Progenitor cell of endocrine pancreas (in vitro differentiated cells): ENCODE results near the gene TRMT10B. TPM values are rescaled to one million over a fixed set of nuclear protein-coding genes. Genes with fewer than 3 reads are reported as not detected.
A peak's percentile ranks its signal among the peaks of the same experiment; 100 is the strongest.
"Not testable (repeated sequence)": the region's sequence is repeated elsewhere in the genome, so short reads cannot be mapped to it uniquely, and the experiment has no call there.

Experiments
- DNase-seq: peaks from one replicate; pipeline ENCODE4 v3.0.0; 2021; ENCODE audit warnings: low spot score; ENCODE audit not compliant: unreplicated experiment
- H3K27ac Mint-ChIP-seq: 2 replicates; pipeline ENCODE4 v1.8.0; 2021; ENCODE audit warnings: mild to moderate bottlenecking, moderate library complexity, mixed read lengths
- H3K27me3 Mint-ChIP-seq: 2 replicates; pipeline ENCODE4 v1.8.0; 2021; ENCODE audit warnings: mixed read lengths
- H3K36me3 Mint-ChIP-seq: 2 replicates; pipeline ENCODE4 v1.8.0; 2022; ENCODE audit warnings: mixed read lengths; ENCODE audit not compliant: insufficient read depth
- H3K4me1 Mint-ChIP-seq: 2 replicates; pipeline ENCODE4 v1.8.0; 2021; ENCODE audit warnings: low read depth, mixed read lengths
- H3K4me3 Mint-ChIP-seq: 2 replicates; pipeline ENCODE4 v1.8.0; 2021; ENCODE audit warnings: low read depth, mild to moderate bottlenecking, moderate library complexity, mixed read lengths
- H3K9me3 Mint-ChIP-seq: 2 replicates; pipeline ENCODE4 v1.8.0; 2021; ENCODE audit warnings: low read depth, mixed read lengths
- total RNA-seq: library from RNA; stranded (reverse); gene quantifications from 2 replicates; pipeline ENCODE4 v1.2.1, GENCODE V29; 2021
- TF ChIP-seq, protein P1 (sequence below): fragments of 200-600 bp; sonication (generic); IDR thresholded peaks from one replicate; pipeline ENCODE4 v1.5.0; 2021; ENCODE audit warnings: antibody characterized with exemption, mild to moderate bottlenecking; ENCODE audit not compliant: unreplicated experiment

TRMT10B gene
- total RNA-seq, 1 donor from 2014 or later = 13.6 TPM

DNA sequence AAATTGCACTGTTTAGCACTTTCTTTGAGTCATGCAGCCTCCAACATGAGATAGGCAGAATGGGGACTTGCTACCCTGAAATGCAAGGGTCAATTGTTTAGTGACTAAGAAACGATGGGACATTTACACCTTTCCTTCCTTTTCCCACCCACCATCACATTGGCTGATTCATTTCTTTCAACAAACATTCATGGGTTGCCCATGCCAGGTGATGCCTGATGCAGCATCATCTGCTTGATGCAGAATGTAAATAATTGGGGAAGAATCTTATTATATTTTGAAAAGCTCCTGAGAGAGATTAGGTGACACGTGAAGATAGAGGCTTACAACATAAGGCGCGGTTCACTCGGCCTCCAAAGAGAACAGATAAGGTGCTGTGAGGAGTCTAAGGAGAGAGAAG is 4.5 kb upstream of the TRMT10B start:
- Mint-ChIP-seq H3K36me3 (no peaks in the 10 kb centered on the region), H3K4me1 (peaks cover 3% of the 10 kb centered on the region), H3K27ac (no peak overlapping the region), H3K4me3 (no peak overlapping the region), H3K9me3 (peaks cover 6% of the 10 kb centered on the region), H3K27me3 (peaks cover 18% of the 10 kb centered on the region)
- TF ChIP-seq, protein P1, sequence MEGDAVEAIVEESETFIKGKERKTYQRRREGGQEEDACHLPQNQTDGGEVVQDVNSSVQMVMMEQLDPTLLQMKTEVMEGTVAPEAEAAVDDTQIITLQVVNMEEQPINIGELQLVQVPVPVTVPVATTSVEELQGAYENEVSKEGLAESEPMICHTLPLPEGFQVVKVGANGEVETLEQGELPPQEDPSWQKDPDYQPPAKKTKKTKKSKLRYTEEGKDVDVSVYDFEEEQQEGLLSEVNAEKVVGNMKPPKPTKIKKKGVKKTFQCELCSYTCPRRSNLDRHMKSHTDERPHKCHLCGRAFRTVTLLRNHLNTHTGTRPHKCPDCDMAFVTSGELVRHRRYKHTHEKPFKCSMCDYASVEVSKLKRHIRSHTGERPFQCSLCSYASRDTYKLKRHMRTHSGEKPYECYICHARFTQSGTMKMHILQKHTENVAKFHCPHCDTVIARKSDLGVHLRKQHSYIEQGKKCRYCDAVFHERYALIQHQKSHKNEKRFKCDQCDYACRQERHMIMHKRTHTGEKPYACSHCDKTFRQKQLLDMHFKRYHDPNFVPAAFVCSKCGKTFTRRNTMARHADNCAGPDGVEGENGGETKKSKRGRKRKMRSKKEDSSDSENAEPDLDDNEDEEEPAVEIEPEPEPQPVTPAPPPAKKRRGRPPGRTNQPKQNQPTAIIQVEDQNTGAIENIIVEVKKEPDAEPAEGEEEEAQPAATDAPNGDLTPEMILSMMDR = no peak
- DNase-seq = no peak

DNA sequence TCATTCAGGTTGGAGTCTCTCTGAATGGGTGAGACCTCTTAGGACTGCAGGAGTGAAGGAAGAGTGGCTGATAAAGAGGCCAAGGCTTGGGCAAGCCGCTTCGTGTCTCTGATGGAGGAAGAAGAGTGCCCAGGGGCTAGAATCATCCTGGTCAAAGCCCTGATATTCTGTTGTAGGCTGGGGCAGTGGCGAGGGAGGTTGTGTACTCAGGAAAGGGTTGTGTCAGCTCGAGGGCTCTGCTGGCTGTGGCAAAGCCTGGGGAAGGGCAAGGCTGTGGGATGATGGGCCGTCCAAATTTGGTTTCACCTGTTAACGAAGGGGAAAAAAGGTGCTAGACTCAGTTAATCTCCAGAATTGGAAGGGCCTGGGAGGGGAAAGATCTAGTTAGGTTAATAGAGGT is 2.4 kb upstream of the TRMT10B start:
- TF ChIP-seq, protein P1 = no peak
- Mint-ChIP-seq H3K4me3 (no peak overlapping the region), H3K9me3 (peaks cover 6% of the 10 kb centered on the region), H3K36me3 (no peaks in the 10 kb centered on the region), H3K27me3 (peaks cover 10% of the 10 kb centered on the region), H3K27ac (no peak overlapping the region), H3K4me1 (peaks cover 9% of the 10 kb centered on the region)
- DNase-seq = no peak

DNA sequence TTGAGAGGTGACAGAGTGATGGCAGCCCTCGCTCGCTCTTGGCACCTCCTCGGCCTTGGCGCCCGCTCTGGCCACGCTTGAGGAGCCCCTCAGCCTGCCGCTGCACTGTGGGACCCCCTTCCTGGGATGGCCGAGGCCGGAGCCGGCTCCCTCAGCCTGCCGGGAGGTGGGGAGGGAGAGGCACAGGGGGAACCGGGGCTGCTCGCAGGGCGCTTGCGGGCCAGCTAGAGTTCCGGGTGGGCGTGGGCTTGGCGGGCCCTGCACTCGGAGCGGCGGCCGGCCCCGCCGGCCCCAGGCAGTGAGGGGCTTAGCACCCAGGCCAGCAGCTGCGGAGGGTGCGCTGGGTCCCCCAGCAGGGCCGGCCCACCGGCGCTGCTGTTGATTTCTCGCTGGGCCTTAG is 1.9 kb upstream of the TRMT10B start:
- not testable (repeated sequence) for DNase-seq, H3K4me3 Mint-ChIP-seq, H3K4me1 Mint-ChIP-seq, H3K27ac Mint-ChIP-seq, H3K36me3 Mint-ChIP-seq, H3K9me3 Mint-ChIP-seq
- peaks cover 10% of the 10 kb centered on the region for H3K27me3 Mint-ChIP-seq

DNA sequence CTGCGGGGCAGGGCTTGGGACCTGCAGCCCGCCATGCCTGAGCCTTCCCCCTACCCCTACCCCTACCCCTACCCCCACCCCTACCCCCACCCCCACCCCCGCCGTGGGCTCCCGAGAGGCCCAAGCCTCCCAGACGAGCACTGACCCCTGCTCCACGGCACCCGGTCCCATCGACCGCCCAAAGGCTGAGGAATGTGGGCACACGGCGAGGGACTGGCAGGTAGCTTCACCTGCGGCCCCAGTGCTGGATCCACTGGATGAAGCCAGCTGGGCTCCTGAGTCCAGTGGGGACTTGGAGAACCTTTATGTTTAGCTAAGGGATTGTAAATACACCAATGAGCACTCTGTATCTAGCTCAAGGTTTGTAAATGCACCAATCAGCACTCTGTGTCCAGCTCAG is 1.5 kb upstream of the TRMT10B start:
- not testable (repeated sequence) for DNase-seq, H3K27ac Mint-ChIP-seq, H3K36me3 Mint-ChIP-seq, H3K4me3 Mint-ChIP-seq, H3K4me1 Mint-ChIP-seq, H3K9me3 Mint-ChIP-seq
- H3K27me3 Mint-ChIP-seq = peaks cover 10% of the 10 kb centered on the region

DNA sequence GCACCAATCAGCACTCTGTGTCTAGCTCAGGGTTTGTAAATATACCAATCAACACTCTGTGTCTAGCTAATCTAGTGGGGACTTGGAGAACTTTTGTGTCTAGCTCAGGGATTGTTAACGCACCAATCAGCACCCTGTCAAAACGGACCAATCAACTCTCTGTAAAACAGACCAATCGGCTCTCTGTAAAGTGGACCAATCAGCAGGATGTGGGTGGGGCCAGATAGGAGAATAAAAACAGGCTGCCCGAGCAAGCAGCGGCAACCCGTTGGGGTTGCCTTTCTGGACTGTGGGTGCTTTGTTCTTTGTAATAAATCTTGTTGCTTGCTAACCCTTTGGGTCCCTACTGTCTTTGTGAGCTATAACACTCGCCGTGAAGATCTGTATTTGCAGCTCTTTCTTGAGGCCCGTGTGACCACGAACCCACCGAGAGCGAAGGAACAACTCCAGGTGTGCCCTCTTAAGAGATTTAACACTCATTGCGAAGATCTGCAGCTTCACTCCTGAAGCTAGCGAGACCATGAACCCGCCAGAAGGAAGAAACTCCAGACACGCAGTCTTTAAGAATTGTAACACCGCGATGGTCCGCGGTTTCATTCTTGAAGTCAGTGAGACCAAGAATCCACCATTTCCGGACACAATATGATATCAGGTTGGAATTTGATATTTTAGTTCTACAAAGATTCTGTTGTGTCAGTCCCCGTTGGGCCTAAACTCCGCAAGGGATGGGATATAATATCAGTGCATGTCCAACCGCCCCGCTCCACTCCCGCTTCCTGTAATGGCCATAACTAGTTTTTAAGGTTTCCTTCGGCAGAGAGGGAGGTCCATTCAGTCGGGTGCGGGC is 740 bp upstream of the TRMT10B start:
- TF ChIP-seq, protein P1 = no peak
- H3K27me3 Mint-ChIP-seq = peaks cover 10% of the 10 kb centered on the region
- DNase-seq = no peak
- no peaks in the 10 kb centered on the region for H3K36me3 Mint-ChIP-seq
- H3K9me3 Mint-ChIP-seq = peaks cover 6% of the 10 kb centered on the region
- no peak overlapping the region for H3K27ac Mint-ChIP-seq
- H3K4me3 Mint-ChIP-seq = peak overlapping the region; percentile 91
- peaks cover 9% of the 10 kb centered on the region for H3K4me1 Mint-ChIP-seq

- Mint-ChIP-seq H3K4me3 (no peak overlapping the region), H3K4me1 (peaks cover 9% of the 10 kb centered on the region), H3K27me3 (no peaks in the 10 kb centered on the region), H3K9me3 (no peaks in the 10 kb centered on the region), H3K27ac (no peak overlapping the region), H3K36me3 (peaks cover 8% of the 10 kb centered on the region)
- TF ChIP-seq, protein P1 = no peak
- DNase-seq = no peak
Observed at GRCh38 chr9:37758747-37759146, 5.1 kb downstream of the TRMT10B start.
